Brain pericyte (primary cell): Measurements from ENCODE around the gene BNC2.

ENCODE experiments used
- DNase-seq: peaks from one replicate; pipeline ENCODE4 v3.0.0-alpha.2; 2012; ENCODE audit warnings: low read depth, low spot score

BNC2 gene

DNA sequence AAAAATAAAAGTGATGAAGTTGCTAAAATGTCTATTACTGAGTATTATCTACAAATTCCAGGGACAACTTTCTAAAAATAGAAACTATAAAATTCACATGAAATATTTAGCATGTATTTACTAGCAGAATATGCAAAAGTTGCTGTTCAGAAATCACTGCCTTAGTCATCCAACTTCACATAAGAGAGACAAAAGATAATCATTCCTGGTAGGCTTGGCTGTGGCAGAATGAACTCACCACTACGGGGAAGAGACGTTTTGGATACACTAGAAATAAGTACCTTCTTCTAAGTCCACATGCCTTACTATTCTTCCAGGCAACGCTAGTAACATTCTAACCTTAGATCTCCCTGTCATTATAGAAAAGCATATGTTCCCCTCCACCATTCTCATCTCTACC lies 272.2 kb downstream of the BNC2 start:
- DNase-seq: no peak

DNA sequence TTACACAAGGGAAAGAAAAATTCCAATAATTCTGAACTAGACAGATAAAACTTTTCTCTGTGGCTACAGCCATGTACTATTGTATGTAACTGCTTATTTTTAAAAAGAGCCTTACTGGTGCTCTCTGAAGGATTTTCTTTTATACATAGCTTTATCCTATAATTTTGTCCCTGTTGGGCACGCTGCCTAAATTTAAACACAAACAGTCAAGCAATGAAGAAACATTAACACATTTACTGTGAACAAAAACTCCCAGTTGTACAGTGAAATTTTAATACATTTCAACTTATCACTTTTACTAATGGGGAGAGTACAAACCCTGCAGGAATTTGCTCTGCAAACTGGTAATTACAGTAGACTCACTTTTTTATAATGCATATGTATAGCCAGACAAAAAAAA lies 273.3 kb downstream of the BNC2 start:
- DNase-seq: no peak

DNA sequence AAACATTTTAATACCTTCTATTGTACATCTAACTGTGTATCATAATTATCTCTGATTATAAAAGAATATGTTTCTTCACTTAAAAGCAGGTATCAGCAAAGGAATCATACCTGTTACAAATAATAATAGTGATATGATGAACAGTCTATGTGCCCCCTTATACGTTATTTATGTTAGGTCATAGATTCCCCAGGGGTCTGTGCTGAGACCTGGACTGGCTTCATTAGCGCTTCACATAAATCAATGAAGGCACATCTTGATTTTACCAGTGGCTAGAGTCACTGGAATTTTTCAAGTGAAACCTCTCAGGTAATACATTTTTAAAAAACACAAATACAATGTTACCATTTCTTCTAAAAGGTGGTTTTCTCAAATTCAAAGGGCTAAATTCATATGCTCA lies 275.2 kb downstream of the BNC2 start:
- DNase-seq: no peak

DNA sequence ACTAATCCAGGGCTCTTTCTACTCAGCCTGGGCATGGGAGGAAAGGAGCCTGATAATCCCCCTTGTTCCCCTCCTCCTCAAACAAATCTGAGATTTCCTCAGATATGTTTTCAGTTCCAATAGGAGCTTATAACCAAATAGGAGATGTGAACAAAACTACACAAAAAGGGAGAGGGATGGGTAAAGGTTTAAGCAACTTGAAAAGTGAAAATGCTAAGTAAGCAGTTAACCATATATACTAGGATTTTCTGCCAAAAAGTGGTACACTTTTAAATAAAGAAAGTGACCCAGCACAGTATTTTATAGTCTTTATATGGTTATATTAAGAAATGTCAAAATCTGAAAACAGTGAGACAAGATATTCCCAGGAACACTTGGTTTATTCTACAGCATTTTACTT lies 275.7 kb downstream of the BNC2 start:
- no peak for DNase-seq

DNA sequence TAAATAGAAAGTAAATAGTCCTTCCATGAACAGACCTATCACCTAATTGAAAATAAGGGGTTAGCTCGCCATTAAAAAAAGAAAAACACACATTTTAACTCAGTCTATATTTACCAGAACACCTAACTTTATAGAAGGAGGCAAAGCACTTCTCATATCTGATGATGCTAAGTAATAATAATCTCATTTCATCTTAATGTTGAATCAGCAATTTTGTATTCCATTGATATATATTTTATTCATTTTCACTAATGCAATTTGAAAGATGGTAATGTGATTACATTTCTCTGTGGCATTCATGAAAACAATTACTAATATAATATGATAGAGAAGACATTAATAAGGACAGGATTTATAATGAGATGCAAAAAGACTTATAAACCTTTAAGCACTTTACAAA lies 276.7 kb downstream of the BNC2 start:
- DNase-seq: no peak

DNA sequence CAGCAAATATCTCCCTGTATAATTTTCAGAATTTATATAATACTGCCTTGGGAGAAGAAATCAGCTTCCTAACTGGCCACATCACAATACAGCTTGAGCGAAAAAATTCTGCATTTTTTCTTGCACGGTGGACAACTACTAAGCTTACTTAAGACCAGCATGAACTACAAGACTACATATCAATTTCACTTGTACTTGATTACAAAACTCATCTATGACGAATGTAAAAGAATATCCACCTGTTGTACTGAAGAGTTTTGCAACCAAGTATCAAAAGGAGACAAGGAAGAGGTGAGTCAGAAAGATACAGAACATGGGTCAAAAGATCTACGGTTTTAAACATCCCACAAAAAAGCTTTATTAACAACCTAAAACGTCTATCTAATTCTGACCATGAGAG lies 279.4 kb downstream of the BNC2 start:
- no peak for DNase-seq

DNA sequence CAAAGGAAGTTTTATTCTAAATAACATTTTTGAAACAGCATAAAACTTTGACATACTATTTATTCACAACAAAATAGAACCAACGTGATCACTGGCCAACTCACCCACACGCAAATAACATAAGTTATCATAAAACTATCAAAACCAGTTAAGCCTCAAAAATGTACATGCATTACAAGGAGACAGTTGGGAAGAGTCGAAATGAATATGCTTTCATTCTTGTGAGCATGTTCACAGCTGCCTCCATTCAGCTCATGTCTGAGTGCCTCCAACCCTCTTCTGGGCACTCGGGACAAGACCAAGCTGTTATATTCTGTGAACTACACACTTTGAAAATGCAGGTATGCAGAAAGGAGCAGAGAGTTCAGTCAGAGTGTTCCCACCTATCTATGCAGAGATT lies 284.9 kb downstream of the BNC2 start:
- DNase-seq: no peak

DNA sequence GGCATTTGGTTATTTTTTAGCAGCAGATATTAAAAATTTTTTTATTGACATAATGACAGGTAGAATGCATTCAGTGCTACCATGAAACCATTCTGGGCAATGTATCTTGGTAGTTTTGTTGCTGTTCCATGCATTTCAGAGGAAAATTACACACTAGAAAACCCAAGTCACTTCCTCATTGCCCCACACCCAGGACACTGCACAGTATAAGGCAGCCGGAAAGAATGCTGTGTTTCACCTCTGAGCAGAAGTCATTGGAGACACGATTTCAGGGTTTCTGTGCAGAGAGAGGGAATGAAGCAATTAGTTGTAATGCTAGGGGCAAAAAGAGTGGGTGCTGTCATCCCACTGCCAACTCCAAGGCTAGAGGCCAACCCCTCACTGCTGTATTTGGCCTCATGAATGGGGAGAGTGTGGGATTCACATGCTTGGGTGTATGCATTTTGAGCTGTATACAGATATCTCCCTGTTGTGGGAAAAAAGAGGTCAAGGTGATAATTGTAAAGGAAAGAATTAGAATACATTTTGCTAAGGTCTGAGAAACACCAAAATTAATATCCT lies 290.5 kb downstream of the BNC2 start:
- no peak for DNase-seq

DNA sequence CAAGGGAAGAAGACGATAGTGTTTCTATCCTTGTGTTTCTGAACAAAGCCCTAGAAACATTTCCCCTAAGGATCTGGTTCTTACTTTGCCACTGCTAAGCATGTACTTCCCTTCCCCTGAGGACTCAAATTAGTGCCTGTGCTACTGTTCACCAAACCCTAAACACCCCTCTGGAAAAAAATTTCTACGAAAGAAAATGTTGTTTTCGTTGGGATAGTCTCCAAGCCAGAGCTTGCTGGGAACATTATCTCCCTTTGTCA lies 294.6 kb downstream of the BNC2 start:
- no peak for DNase-seq

DNA sequence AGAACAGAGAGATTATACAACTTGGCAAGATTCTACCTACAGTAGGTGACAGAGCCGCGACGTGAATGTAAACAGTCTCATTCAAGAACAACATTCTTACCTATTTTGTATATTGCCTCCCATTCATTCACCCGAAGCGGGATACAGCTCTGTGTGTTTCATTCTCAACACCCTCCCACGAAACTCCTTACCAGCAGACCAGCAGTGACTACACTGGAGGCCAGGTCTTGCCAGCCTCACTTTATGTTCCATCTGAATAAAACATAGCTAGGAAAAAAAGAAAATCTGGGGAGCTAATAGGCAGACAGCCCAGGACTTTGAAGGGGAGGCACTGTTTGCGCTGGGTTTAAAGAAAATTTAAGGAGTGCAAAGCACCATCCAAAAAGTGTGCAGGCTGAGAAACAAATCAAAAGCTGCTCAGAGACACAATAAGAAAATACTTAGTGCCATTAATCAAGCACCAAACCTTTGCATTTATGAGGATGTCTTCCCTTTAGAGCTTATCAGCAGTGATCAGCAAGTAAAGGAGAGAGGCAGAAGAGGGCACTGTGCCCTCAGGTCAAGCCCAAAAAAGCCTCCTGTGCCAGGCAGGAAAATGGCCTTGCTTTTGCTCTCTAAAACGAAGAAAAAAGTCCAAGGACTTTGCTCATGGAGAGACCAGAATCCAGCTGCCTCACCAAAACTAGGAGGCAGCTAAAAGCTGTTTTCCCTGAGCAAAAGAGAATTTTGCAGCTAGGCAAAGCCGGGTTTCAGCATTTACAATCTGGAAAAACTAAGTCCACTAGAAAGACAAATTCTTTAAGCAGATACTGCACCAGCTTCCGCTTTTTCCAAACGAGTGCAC lies 295.1 kb downstream of the BNC2 start:
- DNase-seq: no peak

DNA sequence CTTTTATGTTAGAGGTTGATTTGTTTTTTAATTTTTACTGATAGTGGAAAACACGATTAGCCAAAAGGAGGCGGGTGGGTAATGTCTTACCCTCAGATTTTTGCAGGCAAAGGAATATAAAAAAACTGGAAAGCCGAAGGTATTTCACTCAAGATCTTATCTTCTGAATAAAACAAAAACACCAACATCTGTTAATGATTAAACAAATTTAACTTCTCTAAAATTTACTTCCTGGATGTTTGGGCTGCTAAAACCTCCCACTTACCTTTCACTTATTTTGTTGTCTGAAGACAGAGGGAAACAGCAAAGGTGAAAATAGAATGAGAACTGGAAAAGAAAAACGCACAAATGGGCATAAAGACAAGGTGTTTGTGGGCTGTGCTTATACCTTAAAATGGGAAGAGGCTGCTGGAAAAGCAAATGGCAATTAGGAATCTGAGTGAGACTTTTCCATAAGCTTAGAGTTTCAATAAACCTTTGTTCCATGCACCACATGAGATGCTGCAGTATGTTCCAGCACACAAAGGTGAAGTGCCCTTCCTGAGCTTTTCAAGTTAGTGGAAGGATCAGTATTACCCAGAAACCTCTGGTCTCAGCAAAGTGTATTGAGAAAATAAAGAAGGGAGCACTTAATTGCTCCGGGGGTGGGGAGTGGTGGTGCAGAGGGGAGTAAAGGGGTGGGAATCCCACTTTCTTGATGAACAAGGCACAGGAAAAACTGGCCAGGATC lies 298.3 kb downstream of the BNC2 start:
- no peak for DNase-seq

DNA sequence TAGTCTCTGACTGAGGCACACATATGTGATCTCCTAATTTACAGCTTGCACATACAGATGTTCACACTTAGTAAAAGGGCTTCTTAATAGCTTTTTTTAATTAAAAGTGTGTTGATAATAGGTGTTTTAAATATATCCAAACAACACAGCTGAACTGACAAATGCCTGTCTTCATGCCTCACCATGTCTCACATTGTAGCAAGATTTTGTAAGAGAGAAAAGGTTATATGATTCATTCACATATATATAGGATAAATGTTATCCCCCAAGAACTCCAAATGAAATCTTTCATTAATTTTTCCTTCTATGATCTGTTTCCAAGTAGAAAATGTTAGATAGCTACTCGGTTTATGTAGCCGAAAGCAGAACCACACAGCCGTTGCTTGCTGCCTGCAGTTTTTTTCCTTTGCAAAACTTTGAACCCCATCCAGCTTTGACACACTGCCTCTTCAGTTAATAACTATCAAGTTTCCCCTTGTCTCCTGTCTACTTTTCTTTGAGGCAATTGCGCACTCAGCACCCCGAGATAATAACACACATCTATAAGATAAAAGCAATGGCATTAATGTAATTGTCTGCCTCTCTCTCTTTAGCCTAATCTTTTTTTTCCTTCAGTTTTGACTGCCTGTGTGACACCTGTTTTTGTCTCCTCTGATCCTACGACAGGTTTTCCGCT lies 299.2 kb downstream of the BNC2 start:
- no peak for DNase-seq

DNA sequence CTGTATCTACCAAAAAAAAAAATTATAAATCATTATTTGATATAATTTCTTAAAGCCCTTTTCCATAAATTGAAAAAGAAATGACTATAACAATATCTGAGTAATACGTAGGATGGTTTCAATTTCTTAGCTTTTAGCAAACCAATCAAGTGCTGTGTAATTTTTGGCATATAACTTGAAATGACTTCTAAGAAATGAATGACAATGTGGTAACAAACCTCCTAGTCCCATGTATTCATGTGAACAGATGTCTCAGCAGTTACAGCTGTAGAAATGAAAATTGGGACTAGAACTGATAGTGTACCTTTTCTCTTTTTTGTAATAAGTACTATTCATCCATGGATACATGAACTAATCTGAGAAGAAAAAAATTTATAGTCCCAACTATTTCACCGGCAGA lies 307.0 kb downstream of the BNC2 start:
- no peak for DNase-seq

DNA sequence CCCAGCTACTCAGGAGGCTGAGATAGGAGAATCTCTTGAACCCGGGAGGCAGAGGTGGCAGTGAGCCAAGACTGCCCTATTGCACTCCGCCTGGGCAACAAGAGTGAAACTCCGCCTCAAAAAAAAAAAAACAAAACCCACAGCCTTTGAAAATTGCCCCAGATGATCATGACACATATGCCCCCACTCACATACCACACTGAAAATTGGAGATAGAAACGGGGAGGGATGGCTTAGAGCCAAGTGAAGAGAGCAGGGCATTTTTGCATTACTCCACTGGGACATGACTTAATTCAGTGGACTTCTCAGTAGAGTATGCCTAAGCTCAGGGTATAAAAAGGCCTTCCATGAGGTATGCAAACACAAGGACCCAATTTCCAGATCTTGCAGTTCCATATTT lies 309.3 kb downstream of the BNC2 start:
- DNase-seq: no peak

DNA sequence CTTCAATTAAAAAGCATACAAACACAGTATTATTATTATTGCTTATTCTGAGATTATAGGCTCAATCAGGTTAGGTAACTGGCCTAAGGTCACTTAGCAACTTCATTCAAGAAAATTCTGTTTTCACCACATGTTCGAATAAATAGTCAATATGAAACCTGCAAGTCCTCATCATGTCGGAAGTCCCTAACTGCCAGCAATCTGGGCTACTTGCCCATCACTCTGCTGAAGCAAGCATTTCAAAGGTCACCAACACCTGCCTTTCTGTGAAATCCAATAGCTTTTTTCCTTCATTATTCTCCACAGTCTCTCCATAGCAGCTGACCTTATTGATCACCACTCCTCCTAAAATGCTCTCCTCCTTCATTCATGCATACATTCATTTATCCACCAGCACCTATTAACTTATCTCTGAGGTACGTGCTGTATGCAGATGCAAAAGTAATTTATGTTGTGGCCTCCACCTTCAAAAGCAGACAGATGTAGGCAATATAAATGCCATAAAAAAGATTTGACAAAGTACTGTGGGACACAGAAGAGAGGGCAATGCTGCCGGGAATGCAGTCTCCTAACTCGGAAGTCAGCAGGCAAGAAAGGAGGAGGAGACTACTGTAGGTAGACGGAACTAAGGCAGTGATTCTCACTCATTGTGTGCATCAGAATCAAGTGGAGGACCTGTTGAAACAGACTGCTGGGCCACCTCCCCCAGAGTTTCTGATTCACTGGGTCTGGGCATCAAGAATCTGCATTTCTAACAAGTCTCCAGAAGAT lies 310.9 kb downstream of the BNC2 start:
- no peak for DNase-seq

DNA sequence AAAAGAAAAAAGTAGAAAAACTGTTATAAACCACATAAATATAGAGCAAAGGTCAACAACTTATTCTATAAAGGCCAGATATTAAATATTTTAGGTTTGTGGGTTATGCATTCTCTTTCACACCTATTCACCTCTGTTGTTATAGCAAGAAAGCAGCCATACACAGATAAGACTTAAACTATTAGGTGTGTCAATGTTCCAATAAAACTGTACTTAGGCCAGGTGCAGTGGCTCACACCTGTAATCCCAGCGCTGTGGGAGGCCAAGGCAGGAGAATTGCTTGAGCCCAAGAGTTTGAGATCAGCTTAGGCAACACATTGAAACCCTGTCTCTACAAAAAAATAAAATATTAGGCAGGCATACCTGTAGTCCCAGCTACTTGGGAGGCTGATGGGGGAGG lies 314.7 kb downstream of the BNC2 start:
- no peak for DNase-seq

DNA sequence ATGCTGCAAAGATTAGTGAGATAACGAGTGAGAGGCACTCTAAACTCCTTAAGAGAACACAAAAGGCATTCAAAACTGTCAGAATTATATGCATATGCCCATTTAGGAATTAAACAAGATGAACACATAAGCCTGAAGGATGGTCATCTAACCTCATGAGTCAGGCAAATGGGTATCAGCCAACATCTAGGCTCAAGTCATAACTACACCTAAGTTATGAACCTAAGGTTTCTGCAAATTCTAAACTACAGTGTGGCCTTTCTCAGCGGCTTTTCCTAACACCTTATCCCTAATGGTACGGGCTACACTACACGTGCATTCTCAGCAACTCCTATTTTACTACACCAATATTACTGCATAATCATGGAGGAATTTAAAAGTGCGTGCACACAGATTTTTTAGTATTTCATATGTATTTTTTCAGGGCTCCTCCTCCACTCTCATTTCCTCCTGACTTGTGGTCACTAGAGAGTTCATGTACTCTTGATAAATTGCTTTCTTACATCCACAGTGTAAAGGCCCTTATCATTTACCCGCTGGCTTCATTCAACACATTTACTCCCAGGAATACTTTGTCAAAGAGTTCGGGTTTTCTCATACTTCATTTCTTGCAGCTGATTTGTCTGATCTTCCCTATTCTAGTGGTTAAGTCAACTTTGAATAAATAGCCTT lies 316.5 kb downstream of the BNC2 start:
- DNase-seq: no peak

DNA sequence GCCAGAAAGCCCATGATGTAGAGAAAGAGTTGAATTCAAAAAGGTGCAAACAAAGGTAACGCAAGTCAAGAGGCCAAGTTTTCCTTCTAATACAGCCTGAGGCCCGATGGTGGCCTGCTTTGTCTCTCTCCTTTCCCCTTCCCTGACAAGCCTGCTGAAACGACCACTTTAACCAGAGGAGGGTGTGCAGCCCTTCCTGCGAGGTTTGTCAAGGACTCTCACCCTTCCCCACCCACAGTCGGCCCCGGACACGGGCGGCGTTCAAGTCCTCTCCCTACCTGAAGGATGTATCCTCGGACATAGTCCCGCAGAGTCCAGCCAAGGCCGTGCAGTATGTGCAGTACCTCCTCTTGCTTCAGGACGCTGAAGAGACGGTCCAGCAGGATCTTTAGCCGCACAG lies 318.2 kb downstream of the BNC2 start:
- DNase-seq: no peak

DNA sequence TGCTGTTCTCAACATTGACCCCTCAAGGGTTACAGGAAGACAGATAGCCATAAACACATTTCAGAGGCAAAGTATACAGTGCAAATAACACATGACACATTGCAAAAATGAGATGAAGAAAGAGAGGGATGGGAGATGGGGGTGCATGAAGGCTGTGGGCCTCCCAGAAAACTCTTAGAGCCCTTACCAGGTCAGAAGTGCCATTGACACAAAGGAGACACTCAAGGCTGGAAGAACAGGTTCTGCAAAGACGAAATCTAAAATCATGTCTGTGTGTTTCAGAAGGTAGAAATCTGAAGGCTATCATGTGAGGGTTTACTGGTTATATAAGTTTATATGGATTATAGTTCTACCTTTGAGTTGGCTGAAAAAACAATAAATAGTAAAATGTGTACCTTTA lies 318.8 kb downstream of the BNC2 start:
- no peak for DNase-seq

DNA sequence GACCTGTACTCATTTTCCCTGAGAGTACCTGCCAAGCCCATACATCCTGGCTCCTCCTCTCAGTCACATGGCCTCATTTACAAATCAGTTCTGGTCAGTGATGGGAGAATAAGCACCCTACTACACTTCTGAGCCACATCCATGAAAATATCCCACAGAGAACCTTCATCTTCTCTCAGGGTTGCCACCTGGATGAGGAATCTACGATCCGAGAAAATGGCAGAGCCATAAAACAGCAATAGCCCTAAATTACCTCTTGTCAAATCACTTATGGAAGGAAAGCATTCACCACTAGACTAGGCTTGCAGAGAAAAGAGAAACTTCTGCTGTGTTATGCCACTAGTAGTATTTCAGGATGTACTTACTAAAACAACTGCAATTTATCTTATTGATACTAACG lies 324.8 kb downstream of the BNC2 start:
- no peak for DNase-seq

DNA sequence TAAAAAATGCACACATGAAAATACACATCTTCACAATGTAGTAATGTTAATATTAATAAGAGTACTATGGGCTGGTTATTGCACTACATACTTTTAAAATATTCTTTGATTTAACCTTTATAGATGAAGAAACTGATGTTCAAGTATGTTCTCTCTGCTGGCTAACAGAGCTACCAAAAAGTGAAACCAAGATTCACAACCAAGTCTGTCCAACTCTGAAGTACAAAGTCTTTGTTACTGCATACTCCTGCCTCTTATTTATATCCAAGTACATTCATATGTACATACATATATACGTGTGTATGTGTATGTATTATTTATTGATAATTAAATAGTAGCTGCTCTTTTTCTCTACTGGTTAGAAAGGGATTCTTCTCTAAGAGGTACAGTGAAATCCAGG lies 325.6 kb downstream of the BNC2 start:
- no peak for DNase-seq
